ENCODE measurements around the gene AFF1.

- TF ChIP-seq CTCF (optimal IDR thresholded peaks at IDR 0.05 in 1 of 3, IDR thresholded peaks at IDR 0.05 in 1 of 3, conservative IDR thresholded peaks at IDR 0.05 in 1 of 3; ENCODE audit: extremely low read depth in 1 of 3, insufficient read depth in 2 of 3, low read length in 3 of 3), result no peak
- TF ChIP-seq EZH2 (IDR thresholded peaks at IDR 0.05; ENCODE audit: low read length), result no peak
Observed at GRCh38 chr4:87017580-87018342, 83.0 kb downstream of the AFF1 start.

Data from keratinocyte (primary cell).